HG03064 (cell line): ENCODE results near the gene FAF2.
"Not testable (repeated sequence)": the region's sequence is repeated elsewhere in the genome, so short reads cannot be mapped to it uniquely, and the experiment has no call there.

ENCODE experiments used
- ATAC-seq: cut with Tn5 transposase; IDR thresholded peaks from one replicate; pipeline ENCODE4 v1.9.1; 2021; ENCODE audit warnings: low read depth; ENCODE audit not compliant: unreplicated experiment

Gene FAF2

GRCh38 chr5:176538230-176538988 is 90.2 kb downstream of the FAF2 start:
- ATAC-seq: no peak

- no peak for ATAC-seq
Observed at GRCh38 chr5:176538989-176539384, 90.8 kb downstream of the FAF2 start.

- ATAC-seq: no peak
Observed at GRCh38 chr5:176540476-176540899, 92.3 kb downstream of the FAF2 start.

GRCh38 chr5:176540956-176541337 is 92.8 kb downstream of the FAF2 start:
- no peak for ATAC-seq

- ATAC-seq: no peak
Observed at GRCh38 chr5:176541338-176542134, 93.4 kb downstream of the FAF2 start.

GRCh38 chr5:176542135-176542595 is 94.0 kb downstream of the FAF2 start:
- ATAC-seq: no peak

GRCh38 chr5:176542596-176543427 is 94.6 kb downstream of the FAF2 start:
- ATAC-seq: peak; percentile 49

GRCh38 chr5:176543428-176544182 is 95.4 kb downstream of the FAF2 start:
- ATAC-seq: peak; percentile 56

- no peak for ATAC-seq
Observed at GRCh38 chr5:176545388-176545736, 97.2 kb downstream of the FAF2 start.

- no peak for ATAC-seq
Observed at GRCh38 chr5:176545737-176546509, 97.7 kb downstream of the FAF2 start.

GRCh38 chr5:176547802-176548201 is 99.6 kb downstream of the FAF2 start:
- no peak for ATAC-seq

- no peak for ATAC-seq
Observed at GRCh38 chr5:176548967-176549444, 100.8 kb downstream of the FAF2 start, which contains the start of gene CDHR2. Gene CDHR2, plus strand, starts transcription at chr5:176549342. Its CDS starts 16,011 bp downstream, at chr5:176565353.

GRCh38 chr5:176549871-176550270 is 101.7 kb downstream of the FAF2 start:
- ATAC-seq: no peak

GRCh38 chr5:176550275-176550831 is 102.2 kb downstream of the FAF2 start:
- no peak for ATAC-seq

GRCh38 chr5:176550937-176551336 is 102.8 kb downstream of the FAF2 start:
- not testable (repeated sequence) for ATAC-seq

- ATAC-seq: no peak
Observed at GRCh38 chr5:176552332-176552869, 104.2 kb downstream of the FAF2 start.

GRCh38 chr5:176553260-176554085 is 105.3 kb downstream of the FAF2 start:
- no peak for ATAC-seq

- no peak for ATAC-seq
Observed at GRCh38 chr5:176557846-176558245, 109.7 kb downstream of the FAF2 start.
